Stomach (tissue), 4 donors: Measurements from ENCODE around the gene MIGA2.

Experiments
- POLR2A ChIP-seq, 4 donors: fragments of 450-650 bp; IDR thresholded peaks; one replicate each; pipeline ENCODE4 v1.6.1; 2016; ENCODE audit warnings: antibody characterized with exemption in 4 of 4, control low read depth in 2 of 4, mild to moderate bottlenecking in 1 of 4, moderate library complexity in 1 of 4
- TF ChIP-seq, protein P1 (sequence below), 7 experiments: fragments of 450-650 bp in 4 of 7; fragments of 200-600 bp in 3 of 7; sonication (generic) in 3 of 7; IDR thresholded peaks; one replicate each; pipeline ENCODE4 v1.5.1; 2016 to 2019; ENCODE audit warnings: antibody characterized with exemption in 7 of 7, control low read depth in 2 of 7, mild to moderate bottlenecking in 1 of 7

DNA sequence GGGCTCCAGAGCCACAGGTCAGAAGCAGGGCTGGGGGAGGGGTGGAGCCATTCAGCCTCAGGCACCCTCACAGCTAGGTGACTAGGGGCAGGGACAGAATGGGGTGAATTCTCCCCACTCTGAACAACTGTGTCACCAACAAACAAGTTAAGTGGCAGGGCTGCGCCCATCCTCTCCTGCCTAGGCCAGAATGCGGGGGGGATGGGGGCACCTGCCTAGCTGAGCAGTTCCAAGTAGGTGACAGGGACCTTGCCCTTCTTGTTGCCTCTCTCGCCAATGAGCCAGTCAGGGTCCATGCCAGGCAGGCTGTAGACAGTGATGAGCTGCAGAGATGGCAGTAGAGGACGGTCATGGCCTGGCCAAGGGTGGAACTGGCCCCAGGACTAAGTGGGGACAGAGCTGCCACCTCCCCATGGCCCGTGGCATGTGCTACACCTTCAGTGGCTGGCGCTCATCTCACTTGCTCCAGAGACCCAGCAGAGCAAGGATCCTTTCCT is 27.9 kb upstream of the MIGA2 start:
- TF ChIP-seq, protein P1, sequence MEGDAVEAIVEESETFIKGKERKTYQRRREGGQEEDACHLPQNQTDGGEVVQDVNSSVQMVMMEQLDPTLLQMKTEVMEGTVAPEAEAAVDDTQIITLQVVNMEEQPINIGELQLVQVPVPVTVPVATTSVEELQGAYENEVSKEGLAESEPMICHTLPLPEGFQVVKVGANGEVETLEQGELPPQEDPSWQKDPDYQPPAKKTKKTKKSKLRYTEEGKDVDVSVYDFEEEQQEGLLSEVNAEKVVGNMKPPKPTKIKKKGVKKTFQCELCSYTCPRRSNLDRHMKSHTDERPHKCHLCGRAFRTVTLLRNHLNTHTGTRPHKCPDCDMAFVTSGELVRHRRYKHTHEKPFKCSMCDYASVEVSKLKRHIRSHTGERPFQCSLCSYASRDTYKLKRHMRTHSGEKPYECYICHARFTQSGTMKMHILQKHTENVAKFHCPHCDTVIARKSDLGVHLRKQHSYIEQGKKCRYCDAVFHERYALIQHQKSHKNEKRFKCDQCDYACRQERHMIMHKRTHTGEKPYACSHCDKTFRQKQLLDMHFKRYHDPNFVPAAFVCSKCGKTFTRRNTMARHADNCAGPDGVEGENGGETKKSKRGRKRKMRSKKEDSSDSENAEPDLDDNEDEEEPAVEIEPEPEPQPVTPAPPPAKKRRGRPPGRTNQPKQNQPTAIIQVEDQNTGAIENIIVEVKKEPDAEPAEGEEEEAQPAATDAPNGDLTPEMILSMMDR (IDR thresholded peaks at IDR 0.05), result no peak
- no peak for TF ChIP-seq POLR2A (IDR thresholded peaks at IDR 0.05)
